ENCODE results near the gene ATP8B1. TPM values are rescaled to one million over a fixed set of nuclear protein-coding genes. Genes with fewer than 3 reads are reported as not detected.

Gene ATP8B1
- polyA plus RNA-seq, 2 of the 4 experiments (the other 2 are of a cell fraction): 7.1 to 23.4 TPM

- Histone ChIP-seq H3K27ac (peak overlapping the region; percentile 89 to 96), H3K4me1 (peaks cover 95% of the 10 kb centered on the region), H3K4me3 (peak overlapping the region; percentile 31), H3K9me3 (no peaks in the 10 kb centered on the region), H3K4me2 (peak overlapping the region; percentile 87)
- no peak for TF ChIP-seq REST (IDR thresholded peaks at IDR 0.05)
- TF ChIP-seq TFCP2L1 (CRISPR knock-in tag; IDR thresholded peaks at IDR 0.05): no peak
- TF ChIP-seq HES2 (IDR thresholded peaks at IDR 0.05): no peak
- TF ChIP-seq EHMT2 (IDR thresholded peaks at IDR 0.05; ENCODE audit: low read depth): no peak
- peak; percentile 72 to 91 for TF ChIP-seq CEBPB (IDR thresholded peaks at IDR 0.05)
- TF ChIP-seq CHD4 (IDR thresholded peaks at IDR 0.05; ENCODE audit: borderline replicate concordance): no peak
- TF ChIP-seq FOSL2 (IDR thresholded peaks at IDR 0.05): peak; percentile 64
- peak; percentile 93 for TF ChIP-seq FOSL2 (CRISPR knock-in tag; IDR thresholded peaks at IDR 0.05)
- no peak for TF ChIP-seq RARB (CRISPR knock-in tag; IDR thresholded peaks at IDR 0.05)
- TF ChIP-seq TP53 (CRISPR knock-in tag; IDR thresholded peaks at IDR 0.05): no peak
- TF ChIP-seq CTCF (IDR thresholded peaks at IDR 0.05): no peak
- TF ChIP-seq SREBF2 (IDR thresholded peaks at IDR 0.05): no peak
- TF ChIP-seq JUN (IDR thresholded peaks at IDR 0.05): no peak; a peak in 1 of 5 replicates
- no peak for TF ChIP-seq HMGXB4 (CRISPR knock-in tag; IDR thresholded peaks at IDR 0.05; ENCODE audit: borderline replicate concordance)
- TF ChIP-seq HOXA7 (CRISPR knock-in tag; IDR thresholded peaks at IDR 0.05): no peak
- no peak for TF ChIP-seq GATA3 (IDR thresholded peaks at IDR 0.05; ENCODE audit: borderline replicate concordance)
- peak; percentile 85 for TF ChIP-seq MAX (IDR thresholded peaks at IDR 0.05)
- no peak for TF ChIP-seq EP300 (IDR thresholded peaks at IDR 0.05)
- peak; percentile 66 for TF ChIP-seq JUNB (IDR thresholded peaks at IDR 0.05)
- ChIA-PET CTCF (interaction anchor here (1.1 to 1.5 kb wide), 3 partner anchors 25 to 294 kb away, joined by 3 to 5 read pairs (median 4); partner anchors contain the start of gene NEDD4L), POLR2A (no interaction called here)
- WGBS (ENCODE audit: missing lambda C conversion rate): 81% methylated on average over 1 of the region's 1 CpG
- FAIRE-seq (no peak), DNase-seq (ENCODE audit: low read depth in 1 of 2, low spot score in 1 of 2) (peak; percentile 44 to 61), ATAC-seq (peak; percentile 73; a peak in 3 of 6 replicates)
Observed at GRCh38 chr18:57748770-57749603, 54.1 kb downstream of the ATP8B1 start.

Data from A549 (cell line).